ENCODE results near the gene ZSCAN26.

- no peak for TF ChIP-seq CTCF (IDR thresholded peaks at IDR 0.05)
- no peak for TF ChIP-seq POLR2A (IDR thresholded peaks at IDR 0.05)
Observed at GRCh38 chr6:28245206-28245941, 21.6 kb upstream of the ZSCAN26 start.
